KMS-11 (cell line): ENCODE results near the gene SEZ6.

Source experiments
- H2AFZ ChIP-seq: fragments of 200-600 bp; sonication (generic); 2 replicates; pipeline ENCODE4 v1.6.1; 2016; ENCODE audit warnings: antibody characterized with exemption, mixed run types, low read depth
- H3K27ac ChIP-seq: fragments of 200-600 bp; sonication (generic); 2 replicates; pipeline ENCODE4 v1.6.1; 2016; ENCODE audit warnings: mild to moderate bottlenecking, mixed run types
- H3K27me3 ChIP-seq: fragments of 200-600 bp; sonication (generic); 2 replicates; pipeline ENCODE4 v1.6.1; 2017; ENCODE audit warnings: mild to moderate bottlenecking, low read depth, mixed run types, moderate library complexity; ENCODE audit not compliant: insufficient read depth
- H3K36me3 ChIP-seq: fragments of 200-600 bp; sonication (generic); 2 replicates; pipeline ENCODE4 v1.6.1; 2017; ENCODE audit warnings: mild to moderate bottlenecking, mixed run types; ENCODE audit not compliant: insufficient read depth
- H3K4me1 ChIP-seq: fragments of 200-600 bp; sonication (generic); 2 replicates; pipeline ENCODE4 v1.6.1; 2016; ENCODE audit warnings: mild to moderate bottlenecking, low read depth, mixed run types; ENCODE audit not compliant: poor library complexity, severe bottlenecking
- H3K4me2 ChIP-seq: fragments of 200-600 bp; sonication (generic); 2 replicates; pipeline ENCODE4 v1.7.0; 2016; ENCODE audit warnings: mild to moderate bottlenecking, mixed run types
- H3K4me3 ChIP-seq: fragments of 200-600 bp; sonication (generic); IDR thresholded peaks from 2 replicates; pipeline ENCODE4 v1.6.1; 2017; ENCODE audit warnings: low read depth, low read length, mixed read lengths; ENCODE audit not compliant: insufficient read depth
- H3K79me2 ChIP-seq: fragments of 200-600 bp; sonication (generic); 2 replicates; pipeline ENCODE4 v1.6.1; 2016; ENCODE audit warnings: low read depth, mixed run types; ENCODE audit not compliant: insufficient read depth
- H3K9ac ChIP-seq: fragments of 200-600 bp; sonication (generic); 2 replicates; pipeline ENCODE4 v1.6.1; 2016; ENCODE audit warnings: mild to moderate bottlenecking, mixed run types
- H4K20me1 ChIP-seq: fragments of 200-600 bp; sonication (generic); 2 replicates; pipeline ENCODE4 v1.6.1; 2016; ENCODE audit warnings: mild to moderate bottlenecking, mixed run types; ENCODE audit not compliant: insufficient read depth
- TF ChIP-seq, protein P1 (sequence below): fragments of 200-600 bp; sonication (generic); conservative IDR thresholded peaks from 2 replicates; pipeline ENCODE4 v1.6.1; 2017; ENCODE audit warnings: low read depth, mild to moderate bottlenecking, antibody characterized with exemption, low read length, moderate library complexity, mixed read lengths

SEZ6 gene

DNA sequence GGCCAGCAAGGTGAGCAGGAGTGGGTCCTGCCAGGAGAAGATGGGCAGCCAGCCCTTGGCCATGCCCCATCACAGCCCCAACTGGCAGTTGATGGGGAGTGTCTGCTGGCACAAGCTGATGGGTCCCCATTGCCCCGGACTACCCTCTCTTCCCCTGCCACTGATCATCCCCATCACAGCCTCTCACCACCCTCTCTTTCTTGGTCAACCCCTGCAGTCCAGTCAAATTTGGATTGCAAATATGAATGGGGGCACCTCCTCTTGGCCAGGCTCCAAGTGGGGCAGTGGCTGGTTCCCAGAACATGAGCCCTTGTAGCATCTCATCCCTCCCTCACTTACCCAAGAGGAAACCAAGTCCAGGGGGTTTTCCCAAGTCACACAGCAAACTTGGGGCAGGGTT lies 17.4 kb downstream of the SEZ6 start:
- no peaks in the 10 kb centered on the region for H4K20me1 ChIP-seq
- H3K4me1 ChIP-seq, result no peaks in the 10 kb centered on the region
- H3K27me3 ChIP-seq, result peaks cover 58% of the 10 kb centered on the region
- H3K36me3 ChIP-seq, result no peaks in the 10 kb centered on the region
- H3K9ac ChIP-seq, result no peak overlapping the region
- no peak overlapping the region for H3K27ac ChIP-seq
- no peaks in the 10 kb centered on the region for H3K79me2 ChIP-seq
- TF ChIP-seq, protein P1, sequence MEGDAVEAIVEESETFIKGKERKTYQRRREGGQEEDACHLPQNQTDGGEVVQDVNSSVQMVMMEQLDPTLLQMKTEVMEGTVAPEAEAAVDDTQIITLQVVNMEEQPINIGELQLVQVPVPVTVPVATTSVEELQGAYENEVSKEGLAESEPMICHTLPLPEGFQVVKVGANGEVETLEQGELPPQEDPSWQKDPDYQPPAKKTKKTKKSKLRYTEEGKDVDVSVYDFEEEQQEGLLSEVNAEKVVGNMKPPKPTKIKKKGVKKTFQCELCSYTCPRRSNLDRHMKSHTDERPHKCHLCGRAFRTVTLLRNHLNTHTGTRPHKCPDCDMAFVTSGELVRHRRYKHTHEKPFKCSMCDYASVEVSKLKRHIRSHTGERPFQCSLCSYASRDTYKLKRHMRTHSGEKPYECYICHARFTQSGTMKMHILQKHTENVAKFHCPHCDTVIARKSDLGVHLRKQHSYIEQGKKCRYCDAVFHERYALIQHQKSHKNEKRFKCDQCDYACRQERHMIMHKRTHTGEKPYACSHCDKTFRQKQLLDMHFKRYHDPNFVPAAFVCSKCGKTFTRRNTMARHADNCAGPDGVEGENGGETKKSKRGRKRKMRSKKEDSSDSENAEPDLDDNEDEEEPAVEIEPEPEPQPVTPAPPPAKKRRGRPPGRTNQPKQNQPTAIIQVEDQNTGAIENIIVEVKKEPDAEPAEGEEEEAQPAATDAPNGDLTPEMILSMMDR, result no peak
- no peak overlapping the region for H2AFZ ChIP-seq
- no peak overlapping the region for H3K4me3 ChIP-seq
- no peak overlapping the region for H3K4me2 ChIP-seq

DNA sequence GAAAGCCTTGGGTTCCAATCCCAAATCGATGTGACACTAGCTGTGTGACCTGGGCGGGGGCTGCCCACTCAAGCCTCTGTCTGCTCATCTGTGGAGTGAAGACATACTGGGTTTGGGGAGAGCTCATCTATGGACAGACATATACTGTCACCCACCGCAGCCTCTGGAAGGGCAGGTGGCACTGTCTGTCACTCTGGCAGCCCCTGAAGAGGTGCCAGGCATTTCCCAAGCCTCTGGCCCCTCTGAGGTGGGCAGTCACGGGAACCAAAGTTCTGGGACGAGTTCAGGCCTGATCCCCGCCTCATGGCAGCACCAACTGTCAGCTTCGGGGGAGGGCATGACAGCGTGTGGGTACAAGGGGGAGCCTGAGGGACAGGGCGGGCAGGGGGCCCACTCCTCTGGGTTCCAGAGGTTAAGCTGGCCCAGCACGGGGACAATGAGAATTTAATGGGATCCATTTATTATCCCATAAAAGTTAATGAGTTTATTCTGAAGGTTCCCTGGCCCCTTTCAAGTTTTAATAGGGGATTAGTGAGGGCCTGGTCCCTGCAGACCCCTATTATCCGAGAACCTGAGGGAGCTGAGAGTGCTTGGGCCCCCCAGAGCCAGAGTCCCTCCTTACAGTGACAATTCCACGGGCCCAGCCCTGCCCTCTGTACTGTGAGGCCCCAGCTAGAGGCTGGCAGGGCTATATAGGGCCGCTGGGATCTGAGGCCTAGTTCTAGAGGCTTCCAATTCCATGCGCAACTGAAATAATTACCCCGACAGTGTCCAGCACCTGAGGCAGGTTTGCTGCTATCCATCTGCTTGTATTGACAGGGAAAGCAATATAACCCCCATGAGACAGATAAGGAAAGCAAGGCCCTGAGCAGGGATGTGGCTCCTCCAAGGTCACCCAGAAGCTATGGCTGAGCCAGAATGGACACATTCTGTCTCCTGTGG lies 18.8 kb downstream of the SEZ6 start:
- no peak overlapping the region for H3K9ac ChIP-seq
- H3K79me2 ChIP-seq, result no peaks in the 10 kb centered on the region
- H4K20me1 ChIP-seq, result no peaks in the 10 kb centered on the region
- TF ChIP-seq, protein P1, result no peak
- no peaks in the 10 kb centered on the region for H3K4me1 ChIP-seq
- no peaks in the 10 kb centered on the region for H3K36me3 ChIP-seq
- H3K4me2 ChIP-seq, result no peak overlapping the region
- H3K27ac ChIP-seq, result no peak overlapping the region
- peaks cover 61% of the 10 kb centered on the region for H3K27me3 ChIP-seq
- no peak overlapping the region for H2AFZ ChIP-seq
- H3K4me3 ChIP-seq, result no peak overlapping the region

DNA sequence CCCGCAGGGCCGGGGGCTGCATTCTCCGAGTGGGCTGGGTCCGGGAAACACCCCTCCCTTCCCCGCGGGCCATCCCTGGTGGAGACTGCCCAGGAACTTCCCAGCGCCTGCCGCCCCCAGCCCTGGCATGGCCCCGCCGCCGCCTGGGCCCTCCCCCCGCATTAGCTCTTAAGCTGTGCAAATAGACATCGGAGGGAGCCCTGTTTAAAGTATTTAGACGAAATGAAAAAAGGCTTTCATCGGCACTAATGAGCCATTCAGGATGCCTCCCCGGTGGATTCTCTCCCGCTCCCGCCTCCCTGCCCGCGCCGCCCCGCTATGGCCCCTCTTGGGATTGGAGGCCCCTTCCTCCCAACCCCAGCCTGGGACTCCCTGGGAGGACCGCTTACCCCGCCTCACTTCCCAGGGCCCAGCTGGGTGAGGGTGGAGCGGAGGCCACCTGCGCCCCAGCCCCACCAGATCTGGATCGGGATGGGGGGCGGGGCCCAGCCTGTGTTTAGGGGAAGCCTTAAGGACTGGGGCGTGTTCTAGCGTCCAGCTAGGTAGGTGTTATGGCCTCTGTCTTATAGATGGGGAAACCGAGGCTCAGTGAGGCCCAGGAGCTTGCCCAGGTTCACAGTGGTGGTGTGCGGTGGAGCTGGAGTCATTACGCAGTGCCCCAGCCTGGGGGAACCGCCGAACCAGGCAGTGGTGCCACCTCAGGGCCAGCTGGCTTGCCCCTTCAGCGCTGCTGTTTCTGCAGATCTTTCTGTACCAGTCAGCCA lies 19.7 kb downstream of the SEZ6 start:
- Histone ChIP-seq H3K36me3 (no peaks in the 10 kb centered on the region), H3K9ac (no peak overlapping the region), H3K27me3 (peaks cover 54% of the 10 kb centered on the region), H2AFZ (no peak overlapping the region), H3K4me3 (no peak overlapping the region), H3K4me2 (no peak overlapping the region), H3K27ac (no peak overlapping the region), H3K4me1 (no peaks in the 10 kb centered on the region), H3K79me2 (no peaks in the 10 kb centered on the region), H4K20me1 (no peaks in the 10 kb centered on the region)
- TF ChIP-seq, protein P1, result no peak

DNA sequence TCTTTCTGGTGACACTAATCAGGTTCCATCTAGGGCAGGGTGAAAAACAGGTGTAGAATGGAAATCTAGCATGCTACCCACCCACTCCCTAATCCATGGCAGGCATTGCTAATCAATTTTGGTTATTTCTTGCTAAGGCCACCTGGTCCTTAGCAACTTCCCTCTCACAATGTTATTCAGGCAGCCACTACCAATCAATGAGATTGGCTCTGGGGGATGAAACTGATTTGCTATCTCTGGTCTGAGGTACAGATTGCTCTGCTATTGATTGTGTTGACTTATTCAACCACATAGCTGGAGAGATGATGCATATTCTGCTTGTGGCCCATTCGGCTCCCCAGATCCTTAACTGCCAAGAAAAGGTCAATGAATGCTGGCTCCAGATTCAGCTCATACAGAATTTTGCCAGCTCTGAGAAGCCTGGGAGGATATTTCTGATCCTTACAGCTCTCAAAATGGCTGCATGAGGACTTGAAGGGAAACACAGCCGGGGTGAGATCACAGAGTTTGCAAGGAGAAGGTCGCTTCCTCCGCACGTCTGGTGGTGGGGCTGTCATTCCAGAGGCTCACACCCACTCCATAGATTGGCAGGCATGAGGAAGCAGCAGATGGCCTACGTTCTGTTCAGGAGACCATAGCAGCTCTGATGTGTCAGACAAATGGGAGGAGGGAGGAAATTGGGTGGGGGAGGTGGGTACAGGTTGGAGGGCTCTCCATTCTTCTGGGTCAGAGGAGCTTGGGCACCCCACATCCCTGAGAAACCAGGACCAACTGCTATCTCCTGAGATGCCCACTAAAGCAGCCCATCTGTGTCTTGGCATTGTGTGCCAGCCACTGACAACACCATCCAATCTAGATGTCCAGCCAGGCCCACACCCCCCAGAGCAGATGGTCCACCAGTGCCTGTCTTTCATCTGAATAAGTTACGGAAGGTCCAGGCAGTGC lies 22.3 kb downstream of the SEZ6 start:
- Histone ChIP-seq H3K4me2 (no peak overlapping the region), H2AFZ (no peak overlapping the region), H3K27me3 (peaks cover 41% of the 10 kb centered on the region)

More for the DNA sequence above, 22.3 kb downstream of the SEZ6 start:
- no peak overlapping the region for H3K4me3 ChIP-seq
- H3K27ac ChIP-seq, result no peak overlapping the region
- H4K20me1 ChIP-seq, result no peaks in the 10 kb centered on the region
- TF ChIP-seq, protein P1, result no peak
- no peaks in the 10 kb centered on the region for H3K36me3 ChIP-seq
- H3K79me2 ChIP-seq, result no peaks in the 10 kb centered on the region
- no peak overlapping the region for H3K9ac ChIP-seq
- no peaks in the 10 kb centered on the region for H3K4me1 ChIP-seq
